IMR-90 (cell line): ENCODE results near the gene ADCY1. TPM values are rescaled to one million over a fixed set of nuclear protein-coding genes. Genes with fewer than 3 reads are reported as not detected.
A peak's percentile ranks its signal among the peaks of the same experiment; 100 is the strongest.

ENCODE experiments used
- ATAC-seq: fragments of 200-7000 bp; cut with Tn5 transposase; 2 replicates; pipeline ENCODE4 v1.9.1; 2020; ENCODE audit warnings: low read depth, mild to moderate bottlenecking, moderate library complexity
- BruUV-seq: library from RNA; stranded (reverse); fragments of 400-500 nt; replicated peaks from 2 replicates; lab custom pipeline; 2021; lab: Mats Ljungman, UMichigan
- CTCF ChIA-PET: fragments of 300-600 bp; formaldehyde crosslinking; extraction: SDS; loops from one replicate; lab custom pipeline; 2021; ENCODE audit warnings: antibody characterized with exemption; lab: Yijun Ruan, JAX
- POLR2A ChIA-PET: fragments of 300-600 bp; sonication (Branson Sonifier 250); formaldehyde crosslinking; loops from one replicate; lab custom pipeline; 2022; ENCODE audit warnings: antibody characterized with exemption; ENCODE audit not compliant: unreplicated experiment; lab: Charles Lee
- DNase-seq: peaks from one replicate; pipeline ENCODE4 v3.0.0; 2013
- H2AFZ ChIP-seq: replicated peaks from 2 replicates; pipeline ENCODE3; 2013; ENCODE audit warnings: low read length, mild to moderate bottlenecking; ENCODE audit not compliant: poor library complexity
- H2AK5ac ChIP-seq: 2 replicates; pipeline ENCODE4 v1.6.1; 2013; ENCODE audit warnings: low read depth, low read length, inconsistent platforms
- H2AK9ac ChIP-seq: replicated peaks from 2 replicates; pipeline ENCODE3; 2013; ENCODE audit warnings: mild to moderate bottlenecking, low read depth, low read length, moderate library complexity; ENCODE audit not compliant: poor library complexity
- H2BK120ac ChIP-seq: 2 replicates; pipeline ENCODE4 v1.6.1; 2013; ENCODE audit warnings: low read depth, low read length, inconsistent platforms
- H2BK15ac ChIP-seq: 3 replicates; pipeline ENCODE4 v1.6.1; 2013; ENCODE audit warnings: low read depth, low read length, inconsistent platforms
- H2BK20ac ChIP-seq: 2 replicates; pipeline ENCODE4 v1.6.1; 2013; ENCODE audit warnings: low read depth, mild to moderate bottlenecking, inconsistent platforms, low read length, moderate library complexity
- H2BK5ac ChIP-seq: 2 replicates; pipeline ENCODE4 v1.6.1; 2013; ENCODE audit warnings: mild to moderate bottlenecking, low read depth, low read length, inconsistent platforms; ENCODE audit not compliant: poor library complexity, severe bottlenecking
- H3K14ac ChIP-seq: replicated peaks from 2 replicates; pipeline ENCODE4 v1.6.1; 2013; ENCODE audit warnings: low read depth, low read length, inconsistent platforms
- H3K18ac ChIP-seq: 2 replicates; pipeline ENCODE4 v1.6.1; 2013; ENCODE audit warnings: low read depth, low read length, control low read depth
- H3K23ac ChIP-seq: 2 replicates; pipeline ENCODE4 v1.6.1; 2013; ENCODE audit warnings: low read depth, low read length, inconsistent platforms
- H3K27ac ChIP-seq: 2 replicates; pipeline ENCODE4 v1.5.1; 2013; ENCODE audit warnings: mild to moderate bottlenecking, control low read depth, low read length; ENCODE audit not compliant: insufficient read depth
- H3K27me3 ChIP-seq: 2 replicates; pipeline ENCODE4 v1.6.1; 2013; ENCODE audit warnings: low read length; ENCODE audit not compliant: control insufficient read depth, insufficient read depth
- H3K36me3 ChIP-seq: 2 replicates; pipeline ENCODE4 v1.6.1; 2013; ENCODE audit warnings: low read length, mixed read lengths; ENCODE audit not compliant: control insufficient read depth, insufficient read depth
- H3K4ac ChIP-seq: 2 replicates; pipeline ENCODE4 v1.6.1; 2013; ENCODE audit warnings: low read depth, low read length, inconsistent platforms
- H3K4me1 ChIP-seq: 2 replicates; pipeline ENCODE4 v1.6.1; 2013; ENCODE audit warnings: low read length, mixed read lengths; ENCODE audit not compliant: control insufficient read depth, insufficient read depth
- H3K4me2 ChIP-seq: 2 replicates; pipeline ENCODE4 v1.6.1; 2013; ENCODE audit warnings: low read depth, mild to moderate bottlenecking, control low read depth, low read length, moderate library complexity
- H3K4me3 ChIP-seq: 2 replicates; pipeline ENCODE4 v1.5.1; 2013; ENCODE audit warnings: low read depth, mild to moderate bottlenecking, control low read depth, low read length, moderate library complexity; ENCODE audit not compliant: insufficient read depth
- H3K56ac ChIP-seq: 2 replicates; pipeline ENCODE4 v1.6.1; 2013; ENCODE audit warnings: low read length, inconsistent platforms; ENCODE audit not compliant: insufficient read depth; ENCODE audit errors: extremely low read depth
- H3K79me1 ChIP-seq, 2 experiments: 2 replicates each; pipeline ENCODE4 v1.6.1; 2013; ENCODE audit warnings: low read length in 2 of 2, inconsistent platforms in 1 of 2, low read depth in 1 of 2
- H3K9ac ChIP-seq: 2 replicates; pipeline ENCODE4 v1.6.1; 2013; ENCODE audit warnings: low read depth, low read length, control low read depth
- H3K9me1 ChIP-seq: 2 replicates; pipeline ENCODE4 v1.6.1; 2013; ENCODE audit warnings: low read length, inconsistent platforms; ENCODE audit not compliant: insufficient read depth
- H3K9me3 ChIP-seq: 2 replicates; pipeline ENCODE4 v1.6.1; 2013; ENCODE audit warnings: low read length; ENCODE audit not compliant: control insufficient read depth, insufficient read depth
- H4K20me1 ChIP-seq: 2 replicates; pipeline ENCODE4 v1.6.1; 2013; ENCODE audit warnings: low read length, inconsistent platforms; ENCODE audit not compliant: insufficient read depth
- H4K5ac ChIP-seq: 2 replicates; pipeline ENCODE4 v1.6.1; 2013; ENCODE audit warnings: mild to moderate bottlenecking, low read depth, low read length, control low read depth
- H4K8ac ChIP-seq, 2 experiments: 2 replicates each; pipeline ENCODE4 v1.6.1; 2013; ENCODE audit warnings: low read depth in 2 of 2, low read length in 2 of 2, control low read depth in 1 of 2, inconsistent platforms in 1 of 2
- H4K91ac ChIP-seq: 2 replicates; pipeline ENCODE4 v1.6.1; 2013; ENCODE audit warnings: low read depth, low read length, inconsistent platforms; ENCODE audit not compliant: insufficient read depth
- MAFK ChIP-seq: IDR thresholded peaks from 2 replicates; pipeline ENCODE4 v1.6.1; 2012; ENCODE audit warnings: low read depth, low read length, improper control_type of control experiment
- RAD21 ChIP-seq: IDR thresholded peaks from 2 replicates; pipeline ENCODE4 v1.6.1; 2012; ENCODE audit warnings: low read length, improper control_type of control experiment
- SMC3 ChIP-seq: fragments of 150-350 bp; IDR thresholded peaks from 2 replicates; pipeline ENCODE4 v1.6.1; 2016; ENCODE audit warnings: low read depth, mild to moderate bottlenecking, antibody characterized with exemption, low read length, moderate library complexity
- WGBS, 2 experiments: methylation state at CpG; one replicate each; pipeline versions ENCODE4 v1.1.5 to v1.1.7; 2013; ENCODE audit warnings: missing lambda C conversion rate in 2 of 2; ENCODE audit not compliant: insufficient read length in 1 of 2; ENCODE audit errors: extremely low coverage in 2 of 2; 5-methylcytosine and 5-hydroxymethylcytosine counted together
- dilution Hi-C: fragments of 300-500 bp; cut with HindIII; formaldehyde crosslinking; loops from one replicate; pipeline ENCODE4 v1.14.3; 2018; ENCODE audit warnings: low sequenced_read_pairs; ENCODE audit not compliant: unreplicated experiment
- in situ Hi-C: fragments of 300-500 bp; cut with MboI; formaldehyde crosslinking; loops from 3 replicates; pipeline ENCODE4 v1.14.3; 2019; ENCODE audit warnings: low sequenced_read_pairs, inconsistent platforms, mixed read lengths
- intact Hi-C: fragments of 100-400 bp; cut with micrococcal nuclease; formaldehyde crosslinking; loops from 2 replicates; pipeline ENCODE4 v1.10.0; 2022
- polyA plus RNA-seq, 3 experiments: library from polyadenylated mRNA; depleted of rRNA; stranded (reverse); fragments of >200 nt; gene quantifications; 2 replicates each; pipeline ENCODE4 v1.2.3, GENCODE V29; 2012; ENCODE audit warnings: low replicate concordance in 1 of 3
- total RNA-seq: library from RNA; depleted of rRNA; stranded (reverse); fragments of >200 nt; gene quantifications from 2 replicates; pipeline ENCODE4 v1.2.3, GENCODE V29; 2012
- TF ChIP-seq, protein P1 (sequence below): conservative IDR thresholded peaks from 2 replicates; pipeline ENCODE4 v1.5.1; 2012; ENCODE audit warnings: mild to moderate bottlenecking, low read depth, low read length, improper control_type of control experiment

ADCY1 gene
- total and polyA plus RNA-seq, 2 of the 4 experiments (the other 2 are of a cell fraction), result 0.18 to 0.24 TPM

GRCh38 chr7:45663167-45663921 lies 89.2 kb downstream of the ADCY1 start:
- TF ChIP-seq MAFK (no peak), SMC3 (peak; percentile 81), RAD21 (peak; percentile 83)
- TF ChIP-seq, protein P1, sequence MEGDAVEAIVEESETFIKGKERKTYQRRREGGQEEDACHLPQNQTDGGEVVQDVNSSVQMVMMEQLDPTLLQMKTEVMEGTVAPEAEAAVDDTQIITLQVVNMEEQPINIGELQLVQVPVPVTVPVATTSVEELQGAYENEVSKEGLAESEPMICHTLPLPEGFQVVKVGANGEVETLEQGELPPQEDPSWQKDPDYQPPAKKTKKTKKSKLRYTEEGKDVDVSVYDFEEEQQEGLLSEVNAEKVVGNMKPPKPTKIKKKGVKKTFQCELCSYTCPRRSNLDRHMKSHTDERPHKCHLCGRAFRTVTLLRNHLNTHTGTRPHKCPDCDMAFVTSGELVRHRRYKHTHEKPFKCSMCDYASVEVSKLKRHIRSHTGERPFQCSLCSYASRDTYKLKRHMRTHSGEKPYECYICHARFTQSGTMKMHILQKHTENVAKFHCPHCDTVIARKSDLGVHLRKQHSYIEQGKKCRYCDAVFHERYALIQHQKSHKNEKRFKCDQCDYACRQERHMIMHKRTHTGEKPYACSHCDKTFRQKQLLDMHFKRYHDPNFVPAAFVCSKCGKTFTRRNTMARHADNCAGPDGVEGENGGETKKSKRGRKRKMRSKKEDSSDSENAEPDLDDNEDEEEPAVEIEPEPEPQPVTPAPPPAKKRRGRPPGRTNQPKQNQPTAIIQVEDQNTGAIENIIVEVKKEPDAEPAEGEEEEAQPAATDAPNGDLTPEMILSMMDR, result peak; percentile 78
- POLR2A ChIA-PET, result no interaction called here
- intact Hi-C loops, result loop anchor here (1.0 kb wide), 1 partner anchor 191 kb away; no protein-coding TSS in a partner anchor

More at GRCh38 chr7:45663167-45663921, 89.2 kb downstream of the ADCY1 start:
- Histone ChIP-seq H3K27ac (no peak overlapping the region), H2AFZ (peak overlapping the region; percentile 23), H3K18ac (no peak overlapping the region), H2AK9ac (peak overlapping the region; percentile 61), H3K4me2 (no peak overlapping the region), H3K36me3 (no peaks in the 10 kb centered on the region), H3K9me1 (no peaks in the 10 kb centered on the region), H3K9ac (no peak overlapping the region), H3K9me3 (no peaks in the 10 kb centered on the region), H4K20me1 (no peaks in the 10 kb centered on the region), H3K4ac (no peak overlapping the region; the same call in 1 of the 2 replicates), H3K56ac (no peak overlapping the region), H4K91ac (no peak overlapping the region), H4K8ac (no peak overlapping the region), H2BK120ac (no peak overlapping the region), H3K14ac (no peak overlapping the region), H2BK5ac (no peak overlapping the region), H3K79me1 (no peaks in the 10 kb centered on the region), H2BK20ac (no peak overlapping the region), H3K4me3 (no peak overlapping the region), H2AK5ac (0 out of 2 replicates have a peak overlapping the region, but pooled peaks have one; percentile 43), H4K5ac (no peak overlapping the region), H2BK15ac (no peak overlapping the region), H3K4me1 (no peaks in the 10 kb centered on the region), H3K27me3 (peaks cover 12% of the 10 kb centered on the region; the same call in 1 of the 2 replicates), H3K23ac (no peak overlapping the region)
- in situ Hi-C loops, result loop anchor here (25.0 kb wide), 1 partner anchor 199 kb away; the partner anchor contains the start of gene CCDC201
- dilution Hi-C loops, result no loop called here
- 49% methylated on average over 4 of the region's 20 CpGs; no CpG with 5 or more reads in 1 of the 2 experiments for WGBS, 2 experiments
- CTCF ChIA-PET, result interaction anchor here (0.6 to 1.9 kb wide), 8 partner anchors 12 to 1662 kb away, joined by 3 to 9 read pairs (median 4); no protein-coding TSS in a partner anchor
- no TSS peak for BruUV-seq
- ATAC-seq (peak; percentile 80), DNase-seq (peak; percentile 12)
